ENCODE results near the gene ATAD1. TPM values are rescaled to one million over a fixed set of nuclear protein-coding genes. Genes with fewer than 3 reads are reported as not detected.

ATAD1 gene
- total and polyA plus RNA-seq, 2 of the 8 experiments (the other 6 are each of a cell fraction or from before 2014, with no cell fraction given) = 8.9 to 35.3 TPM

- no peak overlapping the region for H4K91ac ChIP-seq (replicated peaks; ENCODE audit: insufficient read length, low read length)
- WGBS, 2 experiments (ENCODE audit: extremely low coverage in 1 of 2, insufficient coverage in 1 of 2, insufficient read length in 1 of 2, insufficient replicate concordance in 2 of 2, low coverage in 1 of 2, low lambda C conversion rate in 2 of 2, missing lambda C conversion rate in 1 of 2) = 95% methylated on average over 6 of the region's 6 CpGs; no CpG with 5 or more reads in 1 of the 2 experiments
- FAIRE-seq = no peak
- no peak overlapping the region for H3K23ac ChIP-seq (ENCODE audit: insufficient read length)
- H2AFZ ChIP-seq (ENCODE audit: low read length) = no peak overlapping the region
- no peak overlapping the region for H2BK20ac ChIP-seq (ENCODE audit: low read length)
- H3K27me3 ChIP-seq (replicated peaks in 1 of 4; ENCODE audit: control insufficient read depth in 3 of 4, extremely low read depth in 1 of 4, insufficient read depth in 3 of 4, low read length in 3 of 4) = no peaks in the 10 kb centered on the region
- no peaks in the 10 kb centered on the region for H3K23me2 ChIP-seq (ENCODE audit: low read depth, low read length)
- no peak overlapping the region for H3K14ac ChIP-seq (ENCODE audit: insufficient read length)
- no peak overlapping the region for H4K5ac ChIP-seq (ENCODE audit: insufficient read length, low read depth, low read length)
- H2BK120ac ChIP-seq (replicated peaks; ENCODE audit: low read depth, low read length) = no peak overlapping the region
- no peak overlapping the region for H3K4me3 ChIP-seq (ENCODE audit: extremely low read depth in 1 of 4, insufficient read depth in 2 of 4, low read depth in 3 of 4, low read length in 4 of 4)
- no peak overlapping the region for H2AK5ac ChIP-seq (ENCODE audit: low read depth, low read length)
- no peak overlapping the region for H2BK5ac ChIP-seq (ENCODE audit: low read depth, low read length)
- POLR2A ChIA-PET (ENCODE audit: partially characterized antibody) = no interaction called here
- no peak overlapping the region for H3K4me2 ChIP-seq (ENCODE audit: insufficient read depth in 1 of 2, low read depth in 2 of 2, low read length in 2 of 2)
- H3K56ac ChIP-seq (replicated peaks; ENCODE audit: insufficient read length, low read depth, low read length) = no peak overlapping the region
- no peak overlapping the region for H2BK12ac ChIP-seq (ENCODE audit: low read depth, low read length)
- no peak overlapping the region for H3K18ac ChIP-seq (ENCODE audit: extremely low read depth, low read length)
- no peak overlapping the region for H3K27ac ChIP-seq (ENCODE audit: low read depth, low read length)
- H4K20me1 ChIP-seq (replicated peaks in 1 of 2; ENCODE audit: control insufficient read depth in 1 of 2, insufficient read depth in 2 of 2, low read length in 2 of 2) = no peaks in the 10 kb centered on the region
- no peaks in the 10 kb centered on the region for H3K9me3 ChIP-seq (ENCODE audit: insufficient read depth in 2 of 2, low read depth in 1 of 2, low read length in 1 of 2)
- no peak overlapping the region for H4K8ac ChIP-seq (ENCODE audit: extremely low read depth, insufficient read depth, low read length)
- no peak for DNase-seq (ENCODE audit: low read depth in 1 of 2, low spot score in 2 of 2)
- H2BK15ac ChIP-seq (ENCODE audit: low read length) = no peak overlapping the region
- CTCF ChIA-PET (ENCODE audit: partially characterized antibody) = interaction anchor here (1.3 to 1.9 kb wide), 5 partner anchors 11 to 43 kb away, joined by 3 to 5 read pairs (median 4); no protein-coding TSS in a partner anchor
- peaks cover 0 to 6% (median under 1%) of the 10 kb centered on the region in 4 experiments; a peak in 3 of 7 replicates for H3K4me1 ChIP-seq (replicated peaks in 1 of 4; ENCODE audit: control insufficient read depth in 3 of 4, insufficient read depth in 4 of 4, low read length in 3 of 4)
- H3K36me3 ChIP-seq (ENCODE audit: control insufficient read depth in 2 of 4, insufficient read depth in 4 of 4, low read length in 3 of 4) = no peaks in the 10 kb centered on the region; a peak in 1 of 8 replicates
- no peaks in the 10 kb centered on the region for H3K79me1 ChIP-seq (ENCODE audit: low read depth, low read length)
- no peak overlapping the region for H3K4ac ChIP-seq (replicated peaks; ENCODE audit: insufficient read length, low read depth, low read length)
- H3K9ac ChIP-seq (replicated peaks in 1 of 4; ENCODE audit: extremely low read depth in 1 of 4, low read depth in 3 of 4, low read length in 3 of 4) = no peak overlapping the region
- no peaks in the 10 kb centered on the region for H3K79me2 ChIP-seq (ENCODE audit: control insufficient read depth in 1 of 2, insufficient read depth in 2 of 2, low read length in 2 of 2)
- TF ChIP-seq KDM4A (IDR thresholded peaks at IDR 0.05; ENCODE audit: low read depth, low read length, severe bottlenecking) (no peak), SP2 (IDR thresholded peaks at IDR 0.05; ENCODE audit: low read length) (no peak), POU5F1 (IDR thresholded peaks at IDR 0.05; ENCODE audit: low read depth, low read length) (no peak), POLR2A (IDR thresholded peaks at IDR 0.05; ENCODE audit: control extremely low read depth in 1 of 2, low read depth in 2 of 2, low read length in 2 of 2) (no peak), SIX5 (IDR thresholded peaks at IDR 0.05; ENCODE audit: low read depth, low read length) (no peak), EGR1 (IDR thresholded peaks at IDR 0.05; ENCODE audit: borderline replicate concordance, low read depth, low read length) (no peak), KDM1A (IDR thresholded peaks at IDR 0.05; ENCODE audit: borderline replicate concordance, low read length) (no peak)
These were observed 88.1 kb downstream of the ATAD1 start for GRCh38 chr10:87729940-87730339.

Measured in H1 (cell line).